ENCODE data around the gene SEMA4D.

SEMA4D gene

DNA sequence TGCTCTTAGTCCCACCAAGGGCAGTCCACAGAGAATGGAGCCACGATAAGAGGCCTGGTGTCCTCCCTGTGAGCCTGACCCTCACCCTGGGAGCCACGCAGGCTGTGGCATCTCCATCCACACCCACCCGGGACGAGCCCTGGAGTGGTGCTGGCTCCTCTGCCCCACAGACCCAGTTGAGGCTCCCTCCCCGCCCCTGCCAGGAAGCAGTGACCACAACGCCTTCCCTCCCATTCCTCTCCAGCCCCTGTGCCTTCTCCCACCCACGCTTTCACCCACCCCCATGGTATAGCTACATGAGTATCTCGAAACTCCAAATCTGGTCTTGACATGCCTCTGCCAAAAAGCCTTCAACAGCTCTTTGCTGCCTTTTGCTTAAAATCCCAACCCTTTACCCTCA is 57.9 kb downstream of the SEMA4D start:
- TF ChIP-seq ZNF274 (IDR thresholded peaks at IDR 0.05; ENCODE audit: low read depth, low read length), result no peak
- no peak overlapping the region for H3K4me3 ChIP-seq (ENCODE audit: low read length)

DNA sequence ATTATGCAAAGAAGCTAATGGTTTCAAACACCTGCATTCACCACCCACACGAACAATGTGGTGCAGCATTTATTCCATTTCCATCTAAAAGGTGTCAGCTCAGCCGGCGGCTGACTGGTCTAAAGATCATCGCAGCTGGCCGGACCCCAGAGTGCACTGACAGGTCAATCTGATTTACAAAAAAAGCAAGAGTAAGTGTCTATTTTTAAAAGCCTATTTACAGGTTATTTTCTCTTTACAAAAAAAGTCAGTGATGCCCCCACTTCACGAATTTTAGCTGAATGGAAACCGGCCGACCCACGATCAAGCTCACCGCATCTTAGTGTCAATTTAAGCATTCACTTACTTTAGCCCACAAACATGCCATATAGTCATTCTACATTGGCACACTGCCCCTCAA is 58.3 kb downstream of the SEMA4D start:
- H3K4me3 ChIP-seq (ENCODE audit: low read length), result no peak overlapping the region
- no peak for TF ChIP-seq ZNF274 (IDR thresholded peaks at IDR 0.05; ENCODE audit: low read depth, low read length)

DNA sequence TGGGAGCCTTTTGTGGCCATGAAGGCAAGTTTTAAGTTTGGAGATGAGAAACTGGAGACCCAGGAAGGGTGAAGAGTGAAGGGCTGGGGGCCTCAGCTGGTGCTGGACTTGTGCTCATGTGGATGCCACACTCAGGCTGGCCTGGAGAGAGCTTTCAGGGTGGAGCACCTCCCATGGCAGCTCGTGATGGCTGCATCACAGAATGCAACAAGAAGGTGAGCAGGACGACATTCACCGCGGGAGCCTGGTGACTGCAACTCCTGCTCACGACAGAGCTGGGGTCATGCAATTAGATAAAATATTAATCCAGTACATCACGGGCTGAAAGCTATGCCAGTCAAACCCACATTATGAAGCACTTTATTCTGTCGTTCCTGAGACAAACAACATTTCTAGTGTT is 59.7 kb downstream of the SEMA4D start:
- TF ChIP-seq ZNF274 (IDR thresholded peaks at IDR 0.05; ENCODE audit: low read depth, low read length), result no peak

DNA sequence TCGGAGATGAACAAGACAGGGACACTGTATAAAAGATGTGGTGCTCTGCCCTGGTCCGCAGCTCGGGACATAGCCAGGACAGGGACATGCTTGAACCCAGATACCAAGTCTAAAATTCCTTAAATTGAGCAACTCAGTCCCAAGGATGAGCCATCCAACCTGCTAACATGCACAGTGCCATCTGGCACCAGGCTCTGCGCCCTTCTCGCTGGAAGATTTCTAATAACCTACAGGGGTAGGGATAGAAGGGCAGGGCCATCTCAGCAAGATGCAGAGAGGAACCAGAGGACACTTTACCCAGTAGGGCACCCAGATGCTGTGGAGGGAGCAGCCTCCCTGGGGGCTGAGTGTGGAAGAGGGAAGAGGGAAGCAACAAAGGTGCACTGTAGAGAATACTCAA is 60.1 kb downstream of the SEMA4D start:
- no peak for TF ChIP-seq ZNF274 (IDR thresholded peaks at IDR 0.05; ENCODE audit: low read depth, low read length)

More for the DNA sequence above, 59.7 kb downstream of the SEMA4D start:
- no peak overlapping the region for H3K4me3 ChIP-seq (ENCODE audit: low read length)

DNA sequence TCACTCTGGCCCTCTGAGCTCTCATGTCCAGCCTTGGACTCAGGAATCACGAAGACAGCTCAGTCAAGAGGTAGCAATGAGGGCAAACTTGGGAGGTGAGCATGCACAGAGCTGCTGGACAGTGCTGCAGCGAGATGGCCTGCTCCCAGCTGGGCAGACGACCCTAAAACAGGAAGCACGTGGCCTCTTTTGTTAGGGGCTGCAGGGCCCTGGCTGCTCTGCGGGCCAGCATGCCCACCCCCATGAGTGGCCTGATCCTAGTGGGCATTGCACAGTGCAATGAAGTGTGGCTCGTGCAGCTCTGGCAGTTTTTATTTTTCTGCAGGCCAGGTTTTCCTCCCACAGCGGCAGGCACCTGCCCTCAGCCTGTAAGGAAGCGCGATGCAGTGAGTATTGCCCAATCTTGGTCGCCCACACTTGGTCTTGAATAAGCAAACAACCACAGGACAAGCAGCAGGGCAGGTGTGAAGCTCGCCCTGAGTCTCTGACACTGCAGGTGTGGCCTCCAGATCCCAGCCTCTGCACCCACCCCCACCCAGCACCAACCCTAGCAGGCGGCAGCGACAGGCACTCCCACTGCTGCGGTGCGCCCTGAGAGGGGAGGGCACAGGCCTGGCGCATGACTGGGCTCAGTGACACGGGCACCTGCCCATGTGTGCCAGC is 60.8 kb downstream of the SEMA4D start:
- H3K4me3 ChIP-seq (ENCODE audit: low read length), result no peak overlapping the region
- no peak for TF ChIP-seq ZNF274 (IDR thresholded peaks at IDR 0.05; ENCODE audit: low read depth, low read length)

More for the DNA sequence above, 60.1 kb downstream of the SEMA4D start:
- H3K4me3 ChIP-seq (ENCODE audit: low read length), result no peak overlapping the region

DNA sequence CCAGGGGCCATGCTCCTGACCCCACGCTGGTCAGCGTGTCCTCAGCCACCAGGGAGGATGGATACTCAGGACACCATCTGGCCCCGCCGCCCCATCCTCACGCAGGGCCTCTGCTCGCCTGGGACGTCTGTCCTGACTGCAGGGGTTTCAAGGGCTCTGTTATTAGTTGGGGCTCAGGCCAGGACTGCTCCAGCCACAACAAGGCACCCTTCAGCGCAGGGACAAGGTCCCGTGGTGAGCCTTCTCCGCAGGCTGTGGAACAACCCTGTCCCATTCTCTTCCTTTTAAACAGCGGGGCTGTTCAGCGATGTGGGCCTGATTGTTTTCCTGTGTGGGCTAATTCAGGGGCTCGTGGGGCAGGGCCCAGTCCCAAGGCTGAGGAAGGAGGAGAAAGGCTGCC is 61.6 kb downstream of the SEMA4D start:
- no peak overlapping the region for H3K4me3 ChIP-seq (ENCODE audit: low read length)
- no peak for TF ChIP-seq ZNF274 (IDR thresholded peaks at IDR 0.05; ENCODE audit: low read depth, low read length)

DNA sequence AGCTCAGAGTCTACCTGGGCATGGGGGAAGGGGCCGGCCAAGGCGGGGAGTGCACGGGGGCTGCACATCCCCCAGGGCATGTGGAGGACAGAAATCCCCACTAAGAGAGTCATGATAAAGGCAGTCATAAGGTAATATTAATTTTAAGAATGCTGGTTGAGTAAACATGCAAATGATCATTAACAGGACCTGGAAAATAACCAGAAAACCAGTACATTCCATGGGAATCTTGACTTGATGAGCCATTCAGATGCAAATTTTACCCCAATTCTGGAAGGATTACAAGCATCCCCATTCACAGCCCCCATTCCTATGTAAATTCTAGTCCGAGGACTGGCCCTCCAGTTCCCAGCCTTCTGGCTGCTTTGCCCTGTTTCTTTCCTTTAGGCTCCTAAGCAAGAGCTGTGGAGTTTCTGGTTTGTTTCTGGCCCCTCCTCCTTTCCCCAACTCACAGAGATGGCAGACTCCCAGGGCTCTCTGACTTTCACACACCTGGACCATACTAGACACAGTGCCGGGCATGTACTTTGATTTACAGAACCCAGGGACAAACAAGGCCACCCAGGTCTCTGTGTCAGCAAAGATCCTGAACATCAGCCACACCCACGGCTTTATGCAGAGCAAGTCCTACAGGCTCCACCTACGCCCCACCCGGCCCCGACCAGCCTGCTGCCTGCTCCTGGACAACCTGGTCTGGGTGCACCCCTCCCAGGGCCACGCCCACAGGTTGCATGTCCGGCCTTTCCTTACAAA is 62.7 kb downstream of the SEMA4D start:
- no peak for TF ChIP-seq ZNF274 (IDR thresholded peaks at IDR 0.05; ENCODE audit: low read depth, low read length)
- no peak overlapping the region for H3K4me3 ChIP-seq (ENCODE audit: low read length)

DNA sequence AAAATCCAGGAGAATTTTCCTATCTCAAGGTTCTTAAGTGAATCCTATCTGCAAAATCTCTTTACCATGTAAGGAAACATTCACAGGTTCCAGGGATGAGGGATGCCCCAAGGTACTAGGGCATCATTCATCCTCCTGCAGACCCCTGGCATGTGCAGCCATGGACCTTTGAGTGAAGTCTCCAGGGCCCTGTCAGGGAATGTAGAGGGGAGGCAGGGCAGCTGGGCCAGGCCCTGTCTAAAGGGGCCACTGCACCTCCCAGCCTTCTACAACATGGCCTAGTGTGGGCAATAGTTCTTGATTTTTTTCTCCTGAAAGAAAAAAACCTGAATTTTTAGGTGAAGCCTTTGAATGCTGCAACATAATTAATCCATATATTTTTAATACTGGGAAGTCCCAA is 63.3 kb downstream of the SEMA4D start:
- no peak overlapping the region for H3K4me3 ChIP-seq (ENCODE audit: low read length)
- no peak for TF ChIP-seq ZNF274 (IDR thresholded peaks at IDR 0.05; ENCODE audit: low read depth, low read length)

DNA sequence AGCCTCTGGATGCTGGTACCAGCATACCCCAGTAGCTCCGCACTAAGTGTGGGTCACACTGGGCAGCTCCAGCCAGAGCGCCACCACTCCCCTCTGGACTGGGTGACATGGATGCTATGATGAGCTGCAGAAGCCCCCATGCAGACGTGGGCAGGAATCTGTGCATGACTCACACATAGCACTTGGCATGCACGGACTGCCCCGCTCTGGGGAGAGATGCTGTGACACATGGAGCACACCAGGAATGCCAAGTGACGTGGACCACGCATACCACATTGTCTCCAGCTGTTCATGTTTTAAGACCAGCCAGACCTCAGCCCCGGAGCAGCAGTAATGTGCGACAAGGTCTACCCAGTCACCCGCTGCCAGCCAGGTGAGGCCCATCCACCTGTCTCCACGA is 64.1 kb downstream of the SEMA4D start:
- TF ChIP-seq ZNF274 (IDR thresholded peaks at IDR 0.05; ENCODE audit: low read depth, low read length), result no peak
- H3K4me3 ChIP-seq (ENCODE audit: low read length), result no peak overlapping the region

DNA sequence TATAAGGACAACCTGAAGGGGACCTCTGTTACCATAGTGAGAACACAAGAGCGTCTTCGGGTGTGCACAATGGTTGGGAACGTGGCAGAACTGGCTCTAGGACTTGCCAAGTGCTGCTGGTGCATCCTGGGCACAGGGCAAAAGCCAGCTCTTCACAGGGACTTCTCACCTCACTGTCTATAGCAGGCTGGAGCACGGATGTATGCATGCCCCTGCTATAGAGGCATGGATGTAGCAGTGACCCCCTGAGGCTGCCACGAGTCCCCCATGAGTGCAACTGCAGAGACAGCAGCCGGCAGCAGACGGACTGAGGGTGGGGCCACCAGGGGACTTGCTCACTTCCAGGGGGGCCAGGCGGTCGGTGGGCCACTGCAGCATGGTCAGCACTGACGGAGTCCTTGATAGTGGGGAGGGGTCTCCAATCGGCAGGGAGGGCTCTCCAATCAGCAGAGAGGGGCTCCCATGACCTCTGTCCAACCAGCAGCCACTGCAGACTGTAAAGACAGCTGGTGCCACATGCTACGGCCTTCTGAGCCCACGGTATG is 64.9 kb downstream of the SEMA4D start:
- H3K4me3 ChIP-seq (ENCODE audit: low read length), result no peak overlapping the region
- no peak for TF ChIP-seq ZNF274 (IDR thresholded peaks at IDR 0.05; ENCODE audit: low read depth, low read length)

DNA sequence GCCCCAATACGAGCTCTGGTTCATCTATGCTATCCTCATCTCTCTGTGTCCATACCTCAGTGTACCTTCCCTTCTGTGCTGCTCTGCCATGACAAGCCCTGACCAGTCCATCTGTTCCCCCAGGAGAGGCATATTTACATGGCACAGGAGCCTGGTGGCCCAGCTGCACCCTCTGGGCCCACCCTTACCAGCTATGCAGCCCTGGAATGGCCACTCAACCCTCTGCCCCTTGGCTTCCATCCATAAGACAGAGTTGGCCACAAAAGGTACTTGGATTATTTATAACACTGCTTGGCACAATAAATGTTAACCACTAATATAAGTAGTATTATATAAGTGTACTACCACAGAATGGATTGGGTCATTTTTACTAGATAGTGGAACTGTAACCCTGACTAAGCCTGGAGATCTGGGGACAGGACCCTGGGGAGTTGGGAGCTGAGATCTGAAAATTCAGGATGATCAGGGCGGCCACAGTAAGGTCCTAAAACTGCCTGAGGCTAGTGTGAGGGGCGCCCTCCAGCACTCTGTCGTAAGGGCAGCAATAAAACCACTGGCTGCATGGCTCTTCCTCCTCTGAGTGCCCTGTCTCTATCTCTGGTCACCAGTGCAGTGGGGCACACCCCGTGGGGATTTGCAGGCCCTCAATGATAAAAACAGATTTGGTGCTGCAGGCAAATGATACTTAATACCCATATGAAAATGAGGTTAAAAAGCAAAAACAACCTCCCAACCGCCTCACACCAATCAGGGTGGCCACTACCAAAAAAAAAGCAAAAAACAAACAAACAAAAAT is 65.8 kb downstream of the SEMA4D start:
- TF ChIP-seq ZNF274 (IDR thresholded peaks at IDR 0.05; ENCODE audit: low read depth, low read length), result no peak
- H3K4me3 ChIP-seq (ENCODE audit: low read length), result no peak overlapping the region

DNA sequence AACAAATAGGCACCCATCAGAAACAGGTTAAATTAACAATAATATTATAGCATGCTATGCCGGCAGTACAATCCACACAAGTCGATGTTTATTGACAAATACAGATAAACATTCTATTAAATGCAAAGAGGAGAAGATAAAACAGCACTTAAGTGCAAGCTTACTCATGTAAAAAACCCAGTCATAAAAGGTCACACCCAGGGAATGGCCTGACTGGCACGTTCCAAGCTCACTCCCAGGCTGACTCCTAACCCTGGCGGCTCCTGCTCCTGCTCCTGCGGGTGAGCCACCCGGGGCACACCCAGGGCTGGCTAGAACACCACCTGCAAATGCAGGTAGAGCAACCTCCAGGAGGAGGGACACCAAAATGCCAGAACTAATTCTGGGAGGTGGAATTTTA is 66.9 kb downstream of the SEMA4D start:
- no peak overlapping the region for H3K4me3 ChIP-seq (ENCODE audit: low read length)
- no peak for TF ChIP-seq ZNF274 (IDR thresholded peaks at IDR 0.05; ENCODE audit: low read depth, low read length)

DNA sequence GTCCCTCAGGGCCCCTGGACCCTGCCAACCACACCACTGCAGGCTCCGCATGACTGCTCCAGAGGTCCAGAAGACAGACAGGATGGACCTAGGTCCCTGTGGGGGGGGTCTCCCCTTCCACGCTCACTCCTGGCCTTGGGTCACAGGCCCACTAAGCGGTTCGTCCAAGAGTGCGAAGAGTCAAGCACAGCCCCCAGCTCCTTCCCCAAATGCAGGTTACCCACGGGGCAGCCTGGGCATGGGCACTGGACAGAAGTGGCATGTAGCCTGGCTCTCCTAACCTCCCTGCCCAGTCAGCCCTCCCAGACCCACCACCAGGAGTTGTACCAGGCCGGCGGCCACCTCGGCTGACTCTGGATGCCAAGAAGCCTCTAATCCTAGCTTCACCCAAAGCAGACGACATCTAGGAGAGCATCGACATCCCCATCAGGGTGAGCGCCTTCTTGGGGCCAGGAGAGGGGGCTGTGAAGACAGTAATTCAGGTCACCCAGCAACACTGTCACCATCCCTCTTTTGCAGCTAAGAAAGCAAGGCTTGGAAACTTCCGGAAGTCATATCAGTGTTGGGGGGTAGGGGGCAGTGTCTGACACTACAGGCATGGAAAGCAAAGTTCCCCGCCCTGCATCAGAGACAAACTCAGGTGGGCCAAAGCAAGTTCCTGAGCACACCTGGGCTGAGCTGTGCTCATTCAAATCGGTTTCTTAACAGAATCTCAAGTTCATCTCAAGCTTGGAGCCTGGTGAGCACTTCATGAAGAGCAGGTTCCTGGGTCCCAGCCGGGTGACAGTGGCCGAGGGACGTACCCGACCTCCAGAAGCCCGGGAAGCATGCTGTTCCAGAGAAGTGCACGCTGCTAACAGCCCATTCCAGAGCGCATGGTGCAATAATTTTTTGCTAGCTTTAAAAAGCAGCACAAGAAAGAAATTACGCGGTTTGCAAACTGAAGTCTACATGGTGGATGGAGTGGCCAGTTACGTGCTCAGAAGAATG is 68.7 kb downstream of the SEMA4D start:
- no peak for TF ChIP-seq ZNF274 (IDR thresholded peaks at IDR 0.05; ENCODE audit: low read depth, low read length)
- no peak overlapping the region for H3K4me3 ChIP-seq (ENCODE audit: low read length)
